HepG2 (cell line): ENCODE data around the gene AGAP3. TPM values are rescaled to one million over a fixed set of nuclear protein-coding genes. Genes with fewer than 3 reads are reported as not detected.
A peak's percentile ranks its signal among the peaks of the same experiment; 100 is the strongest.

Source experiments
- JUND ChIP-seq: sonication (generic); formaldehyde crosslinking; IDR thresholded peaks from 2 replicates; pipeline ENCODE4 v1.8.0; 2022; ENCODE audit warnings: mild to moderate bottlenecking, missing genetic modification reagents
- MTF1 ChIP-seq: sonication (generic); formaldehyde crosslinking; IDR thresholded peaks from 2 replicates; pipeline ENCODE4 v1.5.0; 2020; ENCODE audit warnings: missing genetic modification reagents
- NR2F6 ChIP-seq, 2 experiments: IDR thresholded peaks; 2 replicates each; pipeline ENCODE4 v1.6.1; 2016; ENCODE audit warnings: antibody characterized with exemption in 1 of 2, mild to moderate bottlenecking in 1 of 2
- PCBP2 ChIP-seq: fragments of 200-400 bp; formaldehyde crosslinking; optimal IDR thresholded peaks from 2 replicates; pipeline ENCODE3; 2018; ENCODE audit warnings: low read length, low read depth; ENCODE audit not compliant: poor library complexity, severe bottlenecking
- POLR2G ChIP-seq: fragments of 200-400 bp; formaldehyde crosslinking; IDR thresholded peaks from 2 replicates; pipeline ENCODE4 v1.6.1; 2018; ENCODE audit warnings: mild to moderate bottlenecking, low read depth, low read length, moderate library complexity
- SP4 ChIP-seq: sonication (generic); formaldehyde crosslinking; IDR thresholded peaks from 2 replicates; pipeline ENCODE4 v1.8.1; 2023; ENCODE audit warnings: mild to moderate bottlenecking, missing genetic modification reagents
- SRY ChIP-seq: sonication (generic); formaldehyde crosslinking; IDR thresholded peaks from 2 replicates; pipeline ENCODE4 v1.8.0; 2022; ENCODE audit warnings: mild to moderate bottlenecking, missing genetic modification reagents
- XRCC5 ChIP-seq: fragments of 200-400 bp; formaldehyde crosslinking; optimal IDR thresholded peaks from 2 replicates; pipeline ENCODE3; 2017; ENCODE audit warnings: mild to moderate bottlenecking, low read length
- YEATS4 ChIP-seq: sonication (generic); formaldehyde crosslinking; IDR thresholded peaks from 2 replicates; pipeline ENCODE4 v1.4.0; 2020; ENCODE audit warnings: missing genetic modification reagents, borderline replicate concordance
- ZBTB20 ChIP-seq: sonication (generic); formaldehyde crosslinking; IDR thresholded peaks from 2 replicates; pipeline ENCODE4 v1.8.1; 2023; ENCODE audit warnings: missing genetic modification reagents, low read depth, mild to moderate bottlenecking, borderline replicate concordance
- ZFP41 ChIP-seq: sonication (generic); formaldehyde crosslinking; IDR thresholded peaks from 2 replicates; pipeline ENCODE4 v1.4.0; 2020; ENCODE audit warnings: mild to moderate bottlenecking, missing genetic modification reagents, borderline replicate concordance
- ZFP62 ChIP-seq: sonication (generic); formaldehyde crosslinking; IDR thresholded peaks from 2 replicates; pipeline ENCODE4 v1.4.0; 2020; ENCODE audit warnings: missing genetic modification reagents
- ZNF552 ChIP-seq: sonication (generic); formaldehyde crosslinking; IDR thresholded peaks from 2 replicates; pipeline ENCODE4 v1.9.0; 2022; ENCODE audit warnings: missing genetic modification reagents, mild to moderate bottlenecking, borderline replicate concordance
- ZNF567 ChIP-seq: sonication (generic); formaldehyde crosslinking; IDR thresholded peaks from 2 replicates; pipeline ENCODE4 v1.8.1; 2023; ENCODE audit warnings: mild to moderate bottlenecking, missing genetic modification reagents, borderline replicate concordance
- ZNF616 ChIP-seq: sonication (generic); formaldehyde crosslinking; IDR thresholded peaks from 2 replicates; pipeline ENCODE4 v1.5.0; 2020; ENCODE audit warnings: low read depth, mild to moderate bottlenecking, missing genetic modification reagents
- ZNF782 ChIP-seq: sonication (generic); formaldehyde crosslinking; IDR thresholded peaks from 2 replicates; pipeline ENCODE4 v1.4.0; 2020; ENCODE audit warnings: missing genetic modification reagents, mild to moderate bottlenecking, borderline replicate concordance
- ZNF816 ChIP-seq: sonication (generic); formaldehyde crosslinking; IDR thresholded peaks from 2 replicates; pipeline ENCODE4 v1.8.0; 2022; ENCODE audit warnings: missing genetic modification reagents, mild to moderate bottlenecking, borderline replicate concordance
- polyA plus RNA-seq, 8 experiments: library from polyadenylated mRNA; depleted of rRNA in 3 of 8; stranded (reverse) in 7 of 8; unstranded in 1 of 8; fragments of >200 nt; fragmentation: Illumina TruSeq in 4 of 8; extraction: Trizol in 4 of 8; gene quantifications; 2 replicates each; pipeline versions ENCODE4 v1.2.1 to v1.2.3, GENCODE V29; 2011 to 2016; ENCODE audit warnings: low read depth in 4 of 8, missing spikeins in 1 of 8, mixed read lengths in 1 of 8; ENCODE audit not compliant: insufficient read depth in 1 of 8
- total RNA-seq, 5 experiments: library from RNA; depleted of rRNA; stranded (reverse); fragments of >200 nt; fragmentation: Illumina TruSeq; extraction: Trizol; gene quantifications; 2 replicates each; pipeline ENCODE4 v1.2.3, GENCODE V29; 2016; ENCODE audit warnings: low read depth in 1 of 5
- TF ChIP-seq, protein P1 (sequence below): sonication (generic); formaldehyde crosslinking; IDR thresholded peaks from 2 replicates; pipeline ENCODE4 v1.5.1; 2020; ENCODE audit warnings: missing genetic modification reagents, mild to moderate bottlenecking, borderline replicate concordance
- TF ChIP-seq, protein P2 (sequence below): sonication (generic); formaldehyde crosslinking; IDR thresholded peaks from 2 replicates; pipeline ENCODE4 v1.4.0; 2020; ENCODE audit warnings: missing genetic modification reagents
- TF ChIP-seq, protein P3 (sequence below): sonication (generic); formaldehyde crosslinking; IDR thresholded peaks from 2 replicates; pipeline ENCODE4 v1.8.0; 2022; ENCODE audit warnings: missing genetic modification reagents, low read depth, mild to moderate bottlenecking, borderline replicate concordance
- TF ChIP-seq, protein P4 (sequence below): sonication (generic); IDR thresholded peaks from 2 replicates; pipeline ENCODE4 v1.6.1; 2016; ENCODE audit warnings: low read depth, borderline replicate concordance
- TF ChIP-seq, protein P5 (sequence below): sonication (generic); formaldehyde crosslinking; IDR thresholded peaks from 2 replicates; pipeline ENCODE4 v1.4.0; 2020; ENCODE audit warnings: missing genetic modification reagents

Gene AGAP3
- total and polyA plus RNA-seq, 2 of the 13 experiments (the other 11 are each of a cell fraction or from before 2014, with no cell fraction given), result 31.3 to 61.4 TPM

DNA sequence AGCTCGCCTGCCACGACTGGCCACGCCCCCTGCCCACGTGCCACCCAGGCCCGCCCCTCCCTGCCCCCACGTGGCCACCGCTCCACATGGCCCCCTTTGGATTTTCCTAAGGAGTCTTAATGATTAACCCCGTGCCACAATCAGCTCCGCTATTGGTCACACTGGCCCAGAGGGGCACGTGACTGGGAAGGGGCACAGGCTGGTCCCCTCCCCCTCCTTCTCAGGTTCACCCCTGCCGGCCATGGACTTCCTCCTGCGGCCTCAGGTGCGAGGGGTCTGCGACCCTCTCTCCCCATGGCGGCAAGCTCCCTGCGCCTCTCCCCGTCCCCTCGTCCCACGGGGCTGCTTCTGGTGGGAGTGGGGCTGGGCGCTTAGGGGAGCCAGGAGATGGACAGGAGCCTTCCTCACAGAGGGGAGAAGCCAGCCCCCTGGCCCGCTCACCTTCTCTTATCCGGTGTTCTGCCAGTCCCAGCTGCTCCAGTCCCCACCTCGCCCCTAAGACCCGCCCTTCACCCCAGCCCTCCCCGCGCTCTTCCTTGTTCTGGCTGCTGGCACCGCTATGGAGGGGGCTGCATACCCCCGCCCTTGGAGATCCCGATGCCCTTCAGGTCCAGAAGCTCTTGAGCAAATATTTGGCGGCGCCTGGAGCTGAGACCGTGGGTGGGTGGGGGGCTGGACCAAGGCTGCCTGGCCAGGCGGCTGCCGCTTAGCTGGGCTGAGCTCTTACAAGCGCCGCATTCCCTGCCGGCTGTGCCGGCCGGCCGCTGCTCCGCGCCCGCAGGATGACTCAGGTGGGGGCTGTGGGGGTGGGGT lies 23.7 kb upstream of the AGAP3 start (continued):
- TF ChIP-seq, protein P1, sequence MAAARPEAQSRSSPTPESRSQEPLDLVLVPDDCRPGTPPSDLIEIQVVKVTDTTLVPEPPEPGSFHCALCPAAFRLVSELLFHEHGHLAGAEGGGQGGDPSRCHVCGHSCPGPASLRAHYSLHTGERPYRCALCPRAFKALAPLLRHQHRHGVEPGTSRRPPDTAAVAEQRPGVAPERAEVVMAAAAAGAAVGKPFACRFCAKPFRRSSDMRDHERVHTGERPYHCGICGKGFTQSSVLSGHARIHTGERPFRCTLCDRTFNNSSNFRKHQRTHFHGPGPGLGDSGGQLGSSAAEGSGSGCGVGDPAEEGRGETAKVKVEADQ, result peak; percentile 69; the same call in 1 of the 2 replicates
- peak; percentile 46; the same call in 1 of the 2 replicates for TF ChIP-seq SRY (CRISPR knock-in tag)
- TF ChIP-seq, protein P2, sequence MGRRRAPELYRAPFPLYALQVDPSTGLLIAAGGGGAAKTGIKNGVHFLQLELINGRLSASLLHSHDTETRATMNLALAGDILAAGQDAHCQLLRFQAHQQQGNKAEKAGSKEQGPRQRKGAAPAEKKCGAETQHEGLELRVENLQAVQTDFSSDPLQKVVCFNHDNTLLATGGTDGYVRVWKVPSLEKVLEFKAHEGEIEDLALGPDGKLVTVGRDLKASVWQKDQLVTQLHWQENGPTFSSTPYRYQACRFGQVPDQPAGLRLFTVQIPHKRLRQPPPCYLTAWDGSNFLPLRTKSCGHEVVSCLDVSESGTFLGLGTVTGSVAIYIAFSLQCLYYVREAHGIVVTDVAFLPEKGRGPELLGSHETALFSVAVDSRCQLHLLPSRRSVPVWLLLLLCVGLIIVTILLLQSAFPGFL (CRISPR knock-in tag), result no peak
- no peak for TF ChIP-seq MTF1 (CRISPR knock-in tag)
- peak; percentile 80 for TF ChIP-seq POLR2G
- TF ChIP-seq ZFP41, result no peak
- no peak for TF ChIP-seq ZFP62
- TF ChIP-seq SP4, result no peak
- TF ChIP-seq JUND (CRISPR knock-in tag), result no peak
- TF ChIP-seq NR2F6 (IDR thresholded peaks at IDR 0.05), result peak; percentile 42; the same call in 1 of the 2 replicates
- TF ChIP-seq NR2F6 (CRISPR knock-in tag; IDR thresholded peaks at IDR 0.05), result peak; percentile 62
- 0 out of 2 replicates have a peak, but pooled peaks have one; percentile 28 for TF ChIP-seq ZBTB20 (CRISPR knock-in tag)
- TF ChIP-seq, protein P3, sequence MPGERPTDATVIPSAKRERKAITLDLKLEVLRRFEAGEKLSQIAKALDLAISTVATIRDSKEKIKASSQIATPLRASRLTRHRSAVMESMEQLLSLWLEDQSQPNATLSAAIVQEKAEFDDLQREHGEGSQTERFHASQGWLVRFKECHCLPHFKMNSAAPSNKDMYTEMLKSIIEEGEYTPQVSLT (CRISPR knock-in tag), result no peak
- TF ChIP-seq, protein P4, sequence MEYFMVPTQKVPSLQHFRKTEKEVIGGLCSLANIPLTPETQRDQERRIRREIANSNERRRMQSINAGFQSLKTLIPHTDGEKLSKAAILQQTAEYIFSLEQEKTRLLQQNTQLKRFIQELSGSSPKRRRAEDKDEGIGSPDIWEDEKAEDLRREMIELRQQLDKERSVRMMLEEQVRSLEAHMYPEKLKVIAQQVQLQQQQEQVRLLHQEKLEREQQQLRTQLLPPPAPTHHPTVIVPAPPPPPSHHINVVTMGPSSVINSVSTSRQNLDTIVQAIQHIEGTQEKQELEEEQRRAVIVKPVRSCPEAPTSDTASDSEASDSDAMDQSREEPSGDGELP, result peak; percentile 56; the same call in 1 of the 2 replicates
- no peak for TF ChIP-seq ZNF616 (CRISPR knock-in tag)
- TF ChIP-seq ZNF782, result no peak; the same call in 1 of the 2 replicates
- no peak for TF ChIP-seq ZNF552 (CRISPR knock-in tag)
- no peak for TF ChIP-seq ZNF816
- peak; percentile 74; the same call in 1 of the 2 replicates for TF ChIP-seq YEATS4 (CRISPR knock-in tag)
- TF ChIP-seq PCBP2, result no peak
- peak; percentile 35 for TF ChIP-seq XRCC5
- TF ChIP-seq ZNF567 (CRISPR knock-in tag), result no peak
- TF ChIP-seq, protein P5, sequence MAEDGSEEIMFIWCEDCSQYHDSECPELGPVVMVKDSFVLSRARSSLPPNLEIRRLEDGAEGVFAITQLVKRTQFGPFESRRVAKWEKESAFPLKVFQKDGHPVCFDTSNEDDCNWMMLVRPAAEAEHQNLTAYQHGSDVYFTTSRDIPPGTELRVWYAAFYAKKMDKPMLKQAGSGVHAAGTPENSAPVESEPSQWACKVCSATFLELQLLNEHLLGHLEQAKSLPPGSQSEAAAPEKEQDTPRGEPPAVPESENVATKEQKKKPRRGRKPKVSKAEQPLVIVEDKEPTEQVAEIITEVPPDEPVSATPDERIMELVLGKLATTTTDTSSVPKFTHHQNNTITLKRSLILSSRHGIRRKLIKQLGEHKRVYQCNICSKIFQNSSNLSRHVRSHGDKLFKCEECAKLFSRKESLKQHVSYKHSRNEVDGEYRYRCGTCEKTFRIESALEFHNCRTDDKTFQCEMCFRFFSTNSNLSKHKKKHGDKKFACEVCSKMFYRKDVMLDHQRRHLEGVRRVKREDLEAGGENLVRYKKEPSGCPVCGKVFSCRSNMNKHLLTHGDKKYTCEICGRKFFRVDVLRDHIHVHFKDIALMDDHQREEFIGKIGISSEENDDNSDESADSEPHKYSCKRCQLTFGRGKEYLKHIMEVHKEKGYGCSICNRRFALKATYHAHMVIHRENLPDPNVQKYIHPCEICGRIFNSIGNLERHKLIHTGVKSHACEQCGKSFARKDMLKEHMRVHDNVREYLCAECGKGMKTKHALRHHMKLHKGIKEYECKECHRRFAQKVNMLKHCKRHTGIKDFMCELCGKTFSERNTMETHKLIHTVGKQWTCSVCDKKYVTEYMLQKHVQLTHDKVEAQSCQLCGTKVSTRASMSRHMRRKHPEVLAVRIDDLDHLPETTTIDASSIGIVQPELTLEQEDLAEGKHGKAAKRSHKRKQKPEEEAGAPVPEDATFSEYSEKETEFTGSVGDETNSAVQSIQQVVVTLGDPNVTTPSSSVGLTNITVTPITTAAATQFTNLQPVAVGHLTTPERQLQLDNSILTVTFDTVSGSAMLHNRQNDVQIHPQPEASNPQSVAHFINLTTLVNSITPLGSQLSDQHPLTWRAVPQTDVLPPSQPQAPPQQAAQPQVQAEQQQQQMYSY (CRISPR knock-in tag), result 0 out of 2 replicates have a peak, but pooled peaks have one; percentile 42
